Ovary (tissue), 3 donors: ENCODE data around the gene ANGPTL7.

Experiments
- CTCF ChIP-seq, 3 donors: fragments of 450-650 bp in 2 of 3; fragments of 200-600 bp in 1 of 3; IDR thresholded peaks; one replicate each; pipeline versions ENCODE4 v1.5.1 to v1.8.0; 2016 to 2022; ENCODE audit warnings: antibody characterized with exemption in 3 of 3, mild to moderate bottlenecking in 1 of 3
- POLR2A ChIP-seq: fragments of 450-650 bp; IDR thresholded peaks from one replicate; pipeline ENCODE4 v1.6.1; 2017; ENCODE audit warnings: antibody characterized with exemption, mild to moderate bottlenecking, moderate library complexity
- donor health status: DM: no; HTN: no; CAD: no.

- no peak for TF ChIP-seq CTCF (IDR thresholded peaks at IDR 0.05)
- no peak for TF ChIP-seq POLR2A
Measured at GRCh38 chr1:11178021-11179015, 10.8 kb upstream of the ANGPTL7 start.
